ENCODE results near the gene USP32. TPM values are rescaled to one million over a fixed set of nuclear protein-coding genes. Genes with fewer than 3 reads are reported as not detected.

USP32 gene
- polyA plus RNA-seq, 1 donor (not counting 4 experiments of a cell fraction or from before 2014, with no cell fraction given) = 37.6 TPM

DNA sequence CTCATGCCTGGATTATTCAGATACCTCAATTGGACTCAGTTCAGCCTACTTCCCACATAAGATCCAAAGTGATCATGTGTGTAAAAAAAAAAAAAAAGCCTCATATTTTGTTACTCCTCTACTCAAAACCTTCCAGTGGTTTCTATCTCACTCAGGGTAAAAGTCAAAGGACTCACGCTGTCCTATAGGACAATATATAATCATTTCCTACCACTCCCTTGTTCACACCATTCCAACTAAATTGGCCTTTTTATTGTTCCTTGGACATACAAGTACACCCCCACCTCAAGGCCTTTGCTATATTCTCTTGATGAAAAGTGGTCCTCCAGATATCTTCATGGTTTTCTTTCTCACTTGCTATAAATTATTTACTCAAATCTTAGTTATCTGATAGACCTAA lies 99.2 kb downstream of the USP32 start:
- FAIRE-seq (no peak), DNase-seq (ENCODE audit: low read depth, low spot score) (no peak)
- Histone ChIP-seq H3K9ac (ENCODE audit: control insufficient read depth, extremely low read depth, insufficient read depth, low read length) (no peak overlapping the region), H3K9me1 (ENCODE audit: control insufficient read depth, extremely low read depth, insufficient read depth, low read length) (no peaks in the 10 kb centered on the region), H3K4me2 (ENCODE audit: control insufficient read depth, extremely low read depth, insufficient read depth, low read depth, low read length) (no peak overlapping the region), H3K9me3 (ENCODE audit: control insufficient read depth, low read depth, low read length) (no peaks in the 10 kb centered on the region), H3K79me2 (ENCODE audit: control insufficient read depth, insufficient read depth, low read length) (peaks cover 3% of the 10 kb centered on the region), H3K27ac (ENCODE audit: control insufficient read depth, insufficient read depth, low read length) (no peak overlapping the region), H2AFZ (ENCODE audit: control insufficient read depth, low read length) (no peak overlapping the region), H3K4me3 (ENCODE audit: control insufficient read depth in 2 of 3, extremely low read depth in 1 of 3, insufficient read depth in 2 of 3, low read depth in 1 of 3, low read length in 3 of 3) (no peak overlapping the region), H3K4me1 (ENCODE audit: control insufficient read depth, extremely low read depth, insufficient read depth, low read length) (no peaks in the 10 kb centered on the region), H3K27me3 (ENCODE audit: control insufficient read depth, extremely low read depth, insufficient read depth, low read length) (no peaks in the 10 kb centered on the region), H4K20me1 (ENCODE audit: control insufficient read depth, extremely low read depth, insufficient read depth, low read length) (no peaks in the 10 kb centered on the region), H3K36me3 (ENCODE audit: control insufficient read depth in 2 of 2, extremely low read depth in 1 of 2, insufficient read depth in 2 of 2, low read length in 2 of 2) (peaks cover 0 to 3% of the 10 kb centered on the region in 2 experiments)
- TF ChIP-seq EZH2 (IDR thresholded peaks at IDR 0.05; ENCODE audit: low read length) = no peak
- TF ChIP-seq, protein P1, sequence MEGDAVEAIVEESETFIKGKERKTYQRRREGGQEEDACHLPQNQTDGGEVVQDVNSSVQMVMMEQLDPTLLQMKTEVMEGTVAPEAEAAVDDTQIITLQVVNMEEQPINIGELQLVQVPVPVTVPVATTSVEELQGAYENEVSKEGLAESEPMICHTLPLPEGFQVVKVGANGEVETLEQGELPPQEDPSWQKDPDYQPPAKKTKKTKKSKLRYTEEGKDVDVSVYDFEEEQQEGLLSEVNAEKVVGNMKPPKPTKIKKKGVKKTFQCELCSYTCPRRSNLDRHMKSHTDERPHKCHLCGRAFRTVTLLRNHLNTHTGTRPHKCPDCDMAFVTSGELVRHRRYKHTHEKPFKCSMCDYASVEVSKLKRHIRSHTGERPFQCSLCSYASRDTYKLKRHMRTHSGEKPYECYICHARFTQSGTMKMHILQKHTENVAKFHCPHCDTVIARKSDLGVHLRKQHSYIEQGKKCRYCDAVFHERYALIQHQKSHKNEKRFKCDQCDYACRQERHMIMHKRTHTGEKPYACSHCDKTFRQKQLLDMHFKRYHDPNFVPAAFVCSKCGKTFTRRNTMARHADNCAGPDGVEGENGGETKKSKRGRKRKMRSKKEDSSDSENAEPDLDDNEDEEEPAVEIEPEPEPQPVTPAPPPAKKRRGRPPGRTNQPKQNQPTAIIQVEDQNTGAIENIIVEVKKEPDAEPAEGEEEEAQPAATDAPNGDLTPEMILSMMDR (optimal IDR thresholded peaks at IDR 0.05 in 1 of 3, IDR thresholded peaks at IDR 0.05 in 1 of 3, conservative IDR thresholded peaks at IDR 0.05 in 1 of 3; ENCODE audit: extremely low read depth in 1 of 3, insufficient read depth in 2 of 3, low read length in 3 of 3) = no peak
- dilution Hi-C loops (cut with MboI; ENCODE audit: extremely low pct_ligation_motif_present, low sequenced_read_pairs) = no loop called here

- FAIRE-seq = no peak
- H3K4me3 ChIP-seq (ENCODE audit: control insufficient read depth in 2 of 3, extremely low read depth in 1 of 3, insufficient read depth in 2 of 3, low read depth in 1 of 3, low read length in 3 of 3) = no peak overlapping the region
- no peak overlapping the region for H3K4me2 ChIP-seq (ENCODE audit: control insufficient read depth, extremely low read depth, insufficient read depth, low read depth, low read length)
- dilution Hi-C loops (cut with MboI; ENCODE audit: extremely low pct_ligation_motif_present, low sequenced_read_pairs) = no loop called here
- no peak for TF ChIP-seq EZH2 (IDR thresholded peaks at IDR 0.05; ENCODE audit: low read length)
- TF ChIP-seq, protein P1 (optimal IDR thresholded peaks at IDR 0.05 in 1 of 3, IDR thresholded peaks at IDR 0.05 in 1 of 3, conservative IDR thresholded peaks at IDR 0.05 in 1 of 3; ENCODE audit: extremely low read depth in 1 of 3, insufficient read depth in 2 of 3, low read length in 3 of 3) = no peak
- no peaks in the 10 kb centered on the region for H3K4me1 ChIP-seq (ENCODE audit: control insufficient read depth, extremely low read depth, insufficient read depth, low read length)
- H3K9me1 ChIP-seq (ENCODE audit: control insufficient read depth, extremely low read depth, insufficient read depth, low read length) = no peaks in the 10 kb centered on the region
- no peak for DNase-seq (ENCODE audit: low read depth, low spot score)
- no peak overlapping the region for H2AFZ ChIP-seq (ENCODE audit: control insufficient read depth, low read length)
- H3K9me3 ChIP-seq (ENCODE audit: control insufficient read depth, low read depth, low read length) = no peaks in the 10 kb centered on the region
- peaks cover 4 to 9% of the 10 kb centered on the region in 2 experiments for H3K36me3 ChIP-seq (ENCODE audit: control insufficient read depth in 2 of 2, extremely low read depth in 1 of 2, insufficient read depth in 2 of 2, low read length in 2 of 2)
- H3K9ac ChIP-seq (ENCODE audit: control insufficient read depth, extremely low read depth, insufficient read depth, low read length) = no peak overlapping the region
- H3K27ac ChIP-seq (ENCODE audit: control insufficient read depth, insufficient read depth, low read length) = no peak overlapping the region
- H3K27me3 ChIP-seq (ENCODE audit: control insufficient read depth, extremely low read depth, insufficient read depth, low read length) = no peaks in the 10 kb centered on the region
- no peaks in the 10 kb centered on the region for H4K20me1 ChIP-seq (ENCODE audit: control insufficient read depth, extremely low read depth, insufficient read depth, low read length)
- H3K79me2 ChIP-seq (ENCODE audit: control insufficient read depth, insufficient read depth, low read length) = no peaks in the 10 kb centered on the region
These were observed 107.2 kb downstream of the USP32 start for GRCh38 chr17:60284709-60285108.
